HG03521 (cell line): ENCODE results near the gene ISCU.

Experiments
- ATAC-seq: cut with Tn5 transposase; IDR thresholded peaks from one replicate; pipeline ENCODE4 v1.9.1; 2021; ENCODE audit warnings: mild to moderate bottlenecking, moderate library complexity; ENCODE audit not compliant: unreplicated experiment

ISCU gene

GRCh38 chr12:108562348-108563135 lies at the start of gene ISCU:
TSS of gene ISCU (plus strand) at chr12:108562596. CDS start at chr12:108562623, 27 bp downstream.
- peak; percentile 67 for ATAC-seq

DNA sequence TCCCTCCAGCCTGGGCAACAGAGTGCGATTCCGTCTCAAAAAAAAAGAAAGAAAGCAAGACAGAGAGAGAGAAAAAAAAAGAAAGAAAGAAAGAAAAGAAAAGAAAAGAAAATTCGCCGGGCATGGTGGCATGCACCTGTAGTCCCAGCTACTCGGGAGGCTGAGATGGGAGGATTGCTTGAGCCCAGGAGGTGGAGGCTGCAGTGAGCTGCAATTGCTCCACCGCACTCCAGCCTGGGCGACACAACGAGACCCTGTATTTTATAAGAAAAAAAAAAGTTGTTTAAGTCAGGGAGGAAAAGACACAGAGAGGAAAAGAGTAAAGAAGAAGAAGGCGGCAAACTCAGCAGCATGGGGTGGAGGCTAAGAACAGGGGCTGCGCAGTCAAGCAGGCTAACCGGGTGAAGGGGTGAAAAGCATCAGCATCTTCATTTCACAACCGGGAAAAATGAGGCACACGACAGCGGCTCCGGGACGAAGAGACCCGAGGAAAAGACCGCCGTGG lies 47.9 kb upstream of the ISCU start:
- ATAC-seq: peak; percentile 0

GRCh38 chr12:108514973-108515814 lies 47.2 kb upstream of the ISCU start, which contains the start of gene FICD:
TSS of gene FICD (plus strand) at chr12:108515277. CDS start at chr12:108516973, 1,696 bp downstream.
- ATAC-seq: peak; percentile 90

GRCh38 chr12:108515916-108516315 lies 46.5 kb upstream of the ISCU start:
- no peak for ATAC-seq

- no peak for ATAC-seq
Measured at GRCh38 chr12:108516511-108517275, 45.7 kb upstream of the ISCU start.

DNA sequence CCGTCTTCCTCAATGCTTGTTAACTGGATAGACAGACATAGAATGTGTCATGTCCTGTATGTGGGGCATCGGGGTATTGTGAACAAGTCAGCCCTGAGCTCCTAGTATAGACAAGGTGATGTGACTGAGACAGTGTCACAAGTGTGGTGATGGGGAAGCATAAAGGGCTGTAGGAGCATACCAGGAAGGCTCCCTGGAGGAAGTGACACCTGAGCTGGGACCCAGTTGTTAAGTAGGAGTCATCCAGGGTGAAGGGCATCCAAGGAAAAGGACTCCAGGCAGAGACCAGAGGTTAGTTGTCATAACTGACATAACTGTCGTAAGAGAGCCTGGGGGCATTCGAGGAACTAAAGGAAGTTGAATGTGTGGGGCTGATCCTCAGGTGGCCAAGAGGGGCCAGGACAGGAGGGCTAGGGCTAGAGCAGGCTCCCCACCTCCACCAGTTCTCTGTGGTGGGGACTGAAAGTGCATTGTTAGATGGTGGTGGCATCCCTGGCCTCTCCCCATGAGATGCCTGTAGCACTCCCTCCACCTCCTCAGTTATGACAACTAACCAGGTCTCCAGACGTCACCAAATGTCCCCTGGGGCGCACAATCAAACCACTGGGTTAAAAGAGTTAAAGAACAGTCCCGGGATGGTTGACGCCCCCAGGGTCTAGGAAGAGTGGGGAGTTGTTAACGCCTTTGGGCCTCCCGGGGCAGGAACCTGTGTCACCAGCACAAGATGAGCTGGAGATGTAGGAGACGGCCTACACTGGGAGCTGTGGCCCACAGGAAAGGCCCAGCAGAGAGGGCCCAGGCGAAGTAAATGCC lies 44.9 kb upstream of the ISCU start:
- no peak for ATAC-seq

DNA sequence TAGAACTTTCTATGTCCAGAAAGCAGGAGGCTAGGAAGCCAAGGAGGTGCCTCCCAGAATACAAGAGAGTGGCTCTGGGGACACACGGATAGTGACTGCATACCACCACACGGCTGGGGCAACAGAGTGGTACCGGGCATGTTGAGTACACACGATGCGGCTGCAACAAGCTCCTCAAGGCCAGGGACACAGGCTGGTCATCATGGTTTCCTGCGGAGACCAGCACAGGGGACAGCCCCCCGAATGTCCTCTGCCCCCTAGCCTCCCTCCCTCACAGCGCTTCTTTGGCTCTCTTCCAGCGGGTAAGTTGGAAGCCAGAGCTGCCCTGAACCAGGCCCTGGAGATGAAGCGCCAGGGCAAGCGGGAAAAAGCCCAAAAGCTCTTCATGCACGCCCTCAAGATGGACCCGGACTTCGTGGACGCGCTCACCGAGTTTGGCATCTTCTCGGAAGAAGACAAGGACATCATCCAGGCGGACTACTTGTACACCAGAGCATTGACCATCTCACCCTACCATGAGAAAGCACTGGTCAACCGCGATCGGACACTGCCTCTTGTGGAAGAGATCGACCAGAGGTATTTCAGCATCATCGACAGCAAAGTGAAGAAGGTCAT lies 44.2 kb upstream of the ISCU start:
- no peak for ATAC-seq

GRCh38 chr12:108518716-108519496 lies 43.5 kb upstream of the ISCU start:
- no peak for ATAC-seq

DNA sequence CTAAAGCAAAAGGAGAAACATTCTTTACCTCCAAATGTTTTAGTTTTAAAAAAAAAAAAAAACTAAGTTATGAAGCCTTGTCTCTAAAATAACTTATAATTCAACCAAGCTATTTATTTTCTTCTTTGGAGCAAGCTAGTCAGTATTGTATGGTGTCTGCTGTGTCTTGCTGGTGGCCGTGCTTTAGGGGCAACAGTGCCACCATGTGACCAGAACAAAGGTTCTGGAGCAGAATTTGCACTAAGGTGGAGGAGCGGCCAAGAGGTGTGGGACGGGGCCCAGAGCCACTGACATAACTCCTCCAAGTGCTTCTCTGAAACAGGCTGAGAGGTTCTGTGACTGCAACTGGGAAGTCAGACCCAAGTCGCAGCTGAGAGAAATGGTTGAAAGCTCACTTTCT lies 42.8 kb upstream of the ISCU start:
- no peak for ATAC-seq

DNA sequence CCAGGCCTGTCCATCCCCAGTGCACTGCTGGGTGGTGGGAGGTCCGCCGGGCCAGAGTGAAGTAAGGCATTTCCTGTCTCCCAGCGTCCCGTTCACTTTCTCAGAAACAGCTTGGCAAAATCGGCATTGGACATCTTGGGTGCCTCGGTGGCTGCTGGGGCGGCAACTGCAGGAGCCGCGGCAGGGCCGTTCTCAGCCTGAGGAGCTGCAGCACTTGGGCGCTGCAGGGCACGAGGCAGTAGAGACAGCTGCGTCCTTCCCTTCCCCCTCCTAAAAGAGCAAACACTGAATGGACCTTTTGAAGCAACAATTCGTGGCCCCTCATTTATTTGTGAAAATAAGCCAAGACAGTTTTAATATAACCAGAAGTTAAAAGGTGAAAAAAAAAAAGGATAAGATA lies 39.0 kb upstream of the ISCU start:
- ATAC-seq: no peak

GRCh38 chr12:108525681-108526080 lies 36.7 kb upstream of the ISCU start:
- no peak for ATAC-seq

GRCh38 chr12:108526482-108527165 lies 35.8 kb upstream of the ISCU start:
- no peak for ATAC-seq

GRCh38 chr12:108527166-108527496 lies 35.3 kb upstream of the ISCU start:
- no peak for ATAC-seq

DNA sequence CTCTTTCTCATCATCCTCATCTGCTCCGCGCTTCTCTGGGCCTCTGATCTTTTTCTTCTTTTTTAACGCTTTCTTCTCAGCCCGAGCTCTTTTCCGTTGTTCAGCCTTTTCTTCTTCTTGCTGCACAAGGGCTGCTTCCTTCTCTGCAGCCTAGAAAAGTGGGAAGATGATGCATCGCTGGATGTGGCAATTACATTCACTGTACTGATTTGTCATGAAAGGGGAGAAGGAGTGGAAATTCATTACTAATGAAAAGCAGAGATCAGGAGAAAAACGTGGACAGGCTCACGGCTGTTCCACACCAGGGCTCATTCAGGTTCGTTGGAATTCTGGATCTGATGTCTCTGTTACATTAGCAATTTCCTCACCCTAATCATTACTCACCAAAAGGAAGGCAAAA lies 32.2 kb upstream of the ISCU start:
- no peak for ATAC-seq

DNA sequence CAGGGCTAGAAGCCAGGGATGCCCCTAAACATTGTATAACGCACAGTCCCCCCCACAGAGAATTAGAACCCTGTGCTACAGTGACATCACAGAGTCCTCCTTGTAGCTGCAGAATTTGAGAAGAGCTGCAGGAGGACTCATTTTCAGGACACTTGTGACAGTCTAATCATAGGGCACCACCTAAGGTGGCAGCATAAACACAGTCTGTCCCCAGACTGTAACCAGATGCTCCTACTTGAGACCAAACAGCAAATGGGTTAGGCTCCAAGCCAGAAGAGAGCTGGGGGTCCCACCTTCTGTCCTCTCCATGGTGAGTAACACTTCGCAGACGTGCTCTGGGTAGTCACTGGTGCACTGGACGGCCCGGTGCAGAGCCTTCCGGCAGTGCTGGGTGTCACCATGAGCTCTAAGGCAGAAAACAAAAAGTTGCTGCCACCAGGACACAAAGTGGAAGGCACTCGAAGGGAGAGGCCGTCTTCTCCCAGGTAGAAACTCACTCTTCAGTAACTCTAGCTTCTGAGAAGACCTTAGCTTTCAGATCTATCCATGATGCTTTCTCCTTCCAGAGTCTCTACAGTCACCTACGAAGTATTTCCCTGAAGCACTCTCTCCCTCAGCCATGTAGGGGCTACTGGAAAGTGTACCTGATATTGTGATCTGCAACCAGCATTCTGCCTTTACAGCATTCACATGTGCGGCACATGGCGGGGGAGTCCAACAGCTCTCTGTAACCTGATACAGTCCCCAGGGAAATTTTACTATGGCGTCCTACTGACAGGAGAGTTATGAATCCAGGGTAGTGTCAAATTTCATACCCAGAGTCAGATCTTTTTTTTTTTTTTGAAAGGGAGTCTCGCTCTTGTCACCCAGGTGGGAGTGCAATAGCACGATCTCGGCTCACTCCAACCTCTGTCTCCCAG lies 30.2 kb upstream of the ISCU start:
- ATAC-seq: no peak

DNA sequence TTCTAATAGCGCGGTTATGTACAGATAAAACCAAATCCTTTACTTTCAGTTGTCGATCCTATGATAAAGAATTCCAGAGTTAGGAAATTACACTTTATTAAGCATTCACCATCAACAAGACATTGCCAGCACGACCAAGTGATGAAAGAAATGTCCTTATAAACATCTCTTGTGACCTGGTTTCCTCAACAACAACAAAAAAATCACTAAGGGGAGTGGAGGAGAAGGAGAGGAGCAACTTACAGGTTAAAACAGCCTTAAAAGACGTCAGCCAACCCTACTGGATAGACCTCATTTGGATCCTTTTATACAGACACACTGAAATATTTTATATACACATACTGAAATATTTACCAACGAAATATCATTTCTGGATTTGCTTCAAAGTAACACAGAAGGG lies 24.2 kb upstream of the ISCU start:
- ATAC-seq: no peak

GRCh38 chr12:108538616-108539195 lies 23.7 kb upstream of the ISCU start:
- no peak for ATAC-seq
